Suppressor macrophage (primary cell): ENCODE results near the gene SMIM41.

ENCODE experiments used
- DNase-seq, 4 experiments: peaks; one replicate each; pipeline ENCODE4 v3.0.0-alpha.2; 2020 to 2022
- total RNA-seq, 17 experiments: gene quantifications; one replicate each; lab custom pipeline; 2026; ENCODE audit warnings: mixed read lengths in 6 of 17, inconsistent platforms in 3 of 17; lab: John Stamatoyannopoulos, UW

SMIM41 gene
- total RNA-seq = 0 to 0.33 (median 0) reads per million in 17 experiments

DNA sequence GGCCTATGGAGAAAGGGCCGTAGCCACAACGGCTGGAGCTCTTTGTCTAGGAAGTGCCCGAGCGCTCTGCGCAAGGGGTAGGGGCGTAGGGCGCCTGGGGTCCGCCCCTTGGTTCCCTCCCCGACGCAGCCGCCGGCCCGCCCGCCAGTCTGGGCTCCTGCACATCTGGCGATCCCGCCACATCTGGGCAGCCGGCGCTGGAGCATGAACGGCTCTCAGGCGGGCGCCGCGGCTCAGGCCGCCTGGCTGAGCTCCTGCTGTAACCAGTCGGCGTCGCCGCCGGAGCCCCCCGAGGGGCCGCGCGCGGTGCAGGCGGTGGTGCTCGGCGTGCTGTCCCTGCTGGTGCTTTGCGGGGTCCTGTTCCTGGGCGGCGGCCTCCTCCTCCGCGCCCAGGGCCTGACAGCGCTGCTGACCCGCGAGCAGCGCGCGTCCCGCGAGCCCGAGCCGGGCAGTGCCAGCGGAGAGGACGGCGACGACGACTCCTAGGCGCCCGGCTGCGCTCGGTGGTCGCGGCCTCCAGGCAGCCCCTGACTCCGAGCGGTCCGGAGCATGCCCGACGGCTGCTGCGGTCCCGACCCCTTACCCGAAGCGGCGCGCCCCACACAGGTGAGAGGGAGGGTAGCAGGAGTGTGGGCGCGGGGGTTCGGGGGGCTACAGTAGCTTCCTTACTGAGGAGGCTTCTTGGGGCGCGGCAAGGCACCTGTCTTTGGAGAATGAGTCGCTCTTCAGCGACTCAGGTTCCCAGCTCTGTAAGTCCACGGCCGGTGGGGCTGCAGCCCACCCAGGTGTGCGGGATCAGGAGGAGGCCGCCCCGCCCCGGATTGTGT is at the start of gene SMIM41:
TSS of gene SMIM41 (plus strand) at position 129 of the 827 bp plus-strand sequence. CDS start at position 205, 76 bp downstream.
- DNase-seq = no peak

- no peak for DNase-seq
Observed at GRCh38 chr12:52032446-52032803, 47.1 kb upstream of the SMIM41 start.

DNA sequence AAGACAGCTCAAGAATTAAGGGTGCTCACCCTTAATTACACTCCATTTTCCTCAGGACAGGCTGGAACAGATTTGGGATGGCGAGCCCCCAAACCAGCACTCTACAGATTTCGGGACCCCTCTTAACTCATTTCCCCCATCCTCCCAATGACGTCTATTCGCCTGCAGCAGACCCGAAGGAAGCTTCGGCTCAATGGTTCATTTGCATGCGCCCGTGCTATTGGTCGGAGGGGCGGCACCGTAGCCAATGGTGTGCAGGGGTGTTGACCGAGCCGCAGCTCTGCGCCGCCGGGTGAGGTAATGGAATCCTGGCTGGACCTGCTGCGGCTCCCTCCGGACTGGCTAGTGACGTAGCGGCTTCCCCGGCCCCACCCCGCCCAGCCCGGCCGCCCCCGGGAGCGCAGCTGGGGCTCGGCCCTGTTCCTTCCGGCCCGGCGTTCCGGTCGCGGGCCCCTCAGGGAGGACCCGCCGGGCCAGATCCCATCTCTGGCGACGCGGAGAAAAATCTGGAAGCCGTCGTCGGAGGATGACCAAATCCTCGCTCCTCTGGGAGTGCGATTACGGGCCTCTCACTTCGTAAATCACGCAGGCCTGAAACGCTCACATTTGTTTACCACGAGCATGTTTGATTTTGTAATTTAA is 46.6 kb upstream of the SMIM41 start:
- peak; percentile 95 to 97 (median 96) for DNase-seq

- DNase-seq = no peak
Observed at GRCh38 chr12:52033446-52034140, 45.9 kb upstream of the SMIM41 start.

DNA sequence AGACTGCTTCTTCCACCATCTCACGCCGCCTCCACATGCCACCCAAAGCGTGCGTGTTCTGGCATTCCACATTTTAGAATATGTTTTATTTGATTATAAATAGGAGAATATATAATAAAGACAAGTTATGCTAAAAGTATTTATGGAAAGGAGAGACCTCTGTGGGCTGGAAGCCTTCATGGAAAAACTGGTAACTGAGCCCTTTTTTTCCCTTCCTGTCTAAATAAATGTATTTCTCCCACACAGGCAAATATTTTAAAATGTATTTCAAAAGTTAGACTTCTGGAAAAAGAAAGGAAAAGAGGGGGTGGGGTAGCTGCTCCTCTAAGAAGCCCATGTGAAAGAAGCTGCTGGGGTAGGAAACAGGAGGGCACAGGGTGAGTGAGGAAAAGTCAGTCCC is 44.3 kb upstream of the SMIM41 start:
- no peak for DNase-seq

DNA sequence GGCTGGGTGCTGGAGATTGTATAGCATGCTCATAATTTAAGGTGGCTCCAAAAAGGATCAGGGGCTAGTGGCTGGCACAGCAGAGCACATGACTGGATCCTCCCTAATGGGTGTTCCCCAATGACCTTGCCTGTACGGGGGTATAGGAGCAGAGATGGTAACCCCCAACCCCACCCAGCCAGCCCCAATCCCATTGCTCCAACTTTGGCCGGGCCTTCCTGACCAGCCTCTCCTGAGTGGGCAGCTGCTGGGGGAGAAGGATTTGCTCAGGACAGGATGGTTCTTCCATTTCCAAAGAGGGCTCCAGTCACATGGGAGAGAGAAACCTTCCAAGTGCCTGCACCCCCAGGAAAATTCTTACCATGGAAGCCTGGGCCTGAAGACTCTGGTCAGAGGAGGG is 43.6 kb upstream of the SMIM41 start:
- DNase-seq = no peak

DNA sequence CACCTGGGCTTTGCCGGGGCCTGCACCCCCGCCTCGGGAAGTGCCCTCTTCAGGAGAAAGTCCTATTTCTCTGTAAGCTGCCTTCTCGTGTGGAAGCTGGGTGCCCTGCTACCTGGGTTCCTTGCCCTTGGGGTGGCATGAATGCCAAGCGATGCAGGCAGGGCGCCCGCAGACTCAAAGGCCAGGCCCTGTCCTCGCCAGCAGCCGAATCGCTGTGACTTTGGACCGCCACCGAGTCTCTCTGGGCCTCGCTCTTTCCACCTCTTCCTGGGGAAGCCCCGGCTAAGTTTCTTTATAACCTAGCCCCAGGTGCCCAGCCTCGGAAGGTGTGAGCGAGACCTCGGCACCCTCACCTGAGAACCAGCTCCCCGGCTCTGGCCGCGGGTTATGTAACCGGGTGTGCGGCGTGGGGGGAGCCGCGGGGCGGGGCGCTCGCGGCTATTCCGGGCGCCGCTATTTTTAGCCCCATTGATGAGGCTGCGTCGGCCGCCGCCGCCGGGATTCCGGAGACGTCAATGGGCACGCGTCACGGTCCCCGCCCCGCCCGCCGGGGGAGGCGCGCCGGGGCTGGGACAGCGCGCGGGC is 42.8 kb upstream of the SMIM41 start:
- DNase-seq = peak; percentile 78 to 91 (median 84)

DNA sequence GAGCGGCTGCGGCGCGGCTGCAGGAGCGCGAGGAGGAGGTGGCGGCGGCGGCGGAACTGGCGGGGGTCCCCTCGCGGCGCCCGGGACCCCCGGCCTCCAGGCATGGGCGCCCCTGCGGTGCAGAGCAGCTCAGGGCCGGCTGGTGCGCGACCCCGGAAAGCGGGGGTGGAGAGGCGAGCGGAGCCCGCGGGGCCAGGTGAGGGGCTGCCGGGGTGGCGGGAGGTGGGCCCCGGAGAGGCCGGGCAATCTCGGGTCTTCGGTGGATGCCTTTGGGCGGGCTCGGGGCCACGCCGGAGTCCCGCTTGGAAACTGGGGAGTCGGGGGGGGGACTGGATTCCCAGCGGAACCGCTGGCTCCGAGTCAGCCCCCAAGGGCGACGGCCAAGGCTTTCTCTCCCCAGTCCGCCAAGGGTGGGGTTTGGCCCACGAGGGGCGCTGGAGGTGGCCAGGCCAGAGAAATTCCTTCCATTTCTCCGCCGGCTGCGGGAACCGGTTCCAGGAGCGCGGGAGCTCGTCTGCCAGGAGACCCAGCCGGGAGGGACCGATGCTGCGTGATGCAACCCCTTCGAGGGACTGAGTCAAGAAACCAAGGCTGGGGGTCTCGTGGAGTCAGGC is 42.1 kb upstream of the SMIM41 start:
- DNase-seq = peak in 1 of 4 experiments; percentile 40

- DNase-seq = peak in 3 of 4 experiments; percentile 36 to 58 (median 55)
Observed at GRCh38 chr12:52038447-52038846, 41.1 kb upstream of the SMIM41 start.

GRCh38 chr12:52041035-52041434 is 38.5 kb upstream of the SMIM41 start:
- no peak for DNase-seq

DNA sequence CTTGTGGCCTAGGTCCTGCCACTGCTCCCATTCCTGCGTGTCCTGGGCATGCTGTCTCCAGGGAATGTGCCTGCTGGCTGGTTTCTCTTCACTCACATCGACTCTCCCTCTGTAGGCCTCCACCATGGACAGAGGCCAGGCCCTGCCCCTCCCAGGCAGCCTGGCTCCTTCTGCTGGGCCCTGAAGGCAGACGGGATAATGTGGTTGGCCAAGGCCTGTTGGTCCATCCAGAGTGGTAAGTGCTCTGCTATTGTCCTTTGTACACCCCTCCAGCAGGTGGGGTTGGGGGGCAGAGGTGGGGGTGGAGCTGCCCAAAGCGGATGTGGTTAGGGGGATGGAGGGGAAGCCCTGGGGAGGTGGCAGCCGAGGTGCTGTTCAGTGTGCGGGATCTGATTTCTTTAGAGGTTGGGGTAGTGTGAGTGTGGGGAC is 37.8 kb upstream of the SMIM41 start:
- peak in 1 of 4 experiments; percentile 27 for DNase-seq

DNA sequence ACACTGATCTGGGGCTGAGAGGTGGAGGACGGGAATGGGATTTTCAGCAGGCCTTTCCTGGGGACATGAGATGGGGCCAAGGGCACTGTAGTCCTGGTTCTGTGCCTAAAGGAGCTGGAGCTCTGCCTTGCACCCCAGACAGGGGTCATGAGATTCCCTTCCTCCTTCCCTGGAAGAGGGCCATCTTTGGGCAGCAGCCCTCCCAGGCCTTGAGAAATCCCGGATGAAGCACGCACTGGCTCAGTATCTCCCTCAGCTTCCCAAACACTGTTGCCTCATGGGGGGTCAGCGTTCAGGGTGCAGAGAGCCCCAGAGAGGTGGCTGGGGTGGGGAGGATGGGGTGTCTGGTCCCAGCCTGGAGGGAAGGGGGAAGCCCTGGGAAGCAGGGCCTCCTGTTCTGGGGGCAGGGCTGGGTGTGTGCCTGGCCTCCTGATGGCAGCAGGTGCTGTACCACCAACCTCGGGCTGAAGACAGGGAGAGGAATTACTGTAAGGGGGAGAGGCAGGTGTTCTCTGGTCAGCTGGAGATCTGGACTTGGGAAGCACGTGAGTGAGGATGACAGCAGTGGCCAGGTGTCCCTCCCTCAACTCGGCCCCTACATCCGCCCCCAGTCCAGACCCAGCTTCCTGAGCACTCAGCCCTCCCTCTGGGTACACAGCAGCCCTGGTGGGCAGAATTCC is 36.7 kb upstream of the SMIM41 start:
- no peak for DNase-seq

DNA sequence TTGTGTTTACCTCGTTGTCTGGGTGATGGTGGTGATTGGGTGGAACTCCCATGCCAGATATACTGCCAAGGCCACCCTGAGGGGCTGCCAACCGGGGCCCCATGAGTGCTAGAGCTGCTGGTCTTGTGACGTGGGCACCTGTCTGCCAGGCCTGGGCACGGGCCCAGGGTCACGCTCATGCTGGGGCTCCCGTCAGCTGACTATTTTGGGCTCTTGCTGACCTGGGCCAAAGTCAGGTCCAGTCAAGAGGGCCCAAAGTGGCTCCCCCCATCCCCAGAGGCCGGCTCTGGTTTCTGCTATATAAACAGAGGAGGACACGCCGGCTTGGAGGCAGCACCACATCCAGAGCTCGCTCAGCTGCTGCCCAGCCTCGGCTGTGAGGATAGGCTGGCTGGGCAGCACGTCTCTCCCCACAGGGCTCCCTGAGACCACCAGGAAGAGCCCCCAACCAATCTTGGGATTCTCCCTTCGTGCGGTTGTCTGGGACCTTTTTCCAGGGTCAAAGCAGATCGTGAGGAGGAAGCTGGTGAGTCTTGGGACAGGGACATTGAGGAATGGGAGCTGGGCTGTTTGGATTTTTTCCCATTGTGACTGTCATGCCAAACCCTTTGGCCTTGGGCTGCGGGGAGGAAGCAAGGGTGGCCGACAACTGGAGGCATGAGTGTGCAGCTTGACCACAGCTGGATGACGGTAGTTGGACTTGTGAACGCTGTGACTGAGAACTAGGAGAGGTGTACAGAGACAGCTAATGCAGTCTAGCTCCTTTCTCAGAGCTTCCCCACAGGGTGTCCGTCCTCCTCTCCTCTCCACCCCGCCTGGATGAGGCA is 35.9 kb upstream of the SMIM41 start:
- DNase-seq = no peak

DNA sequence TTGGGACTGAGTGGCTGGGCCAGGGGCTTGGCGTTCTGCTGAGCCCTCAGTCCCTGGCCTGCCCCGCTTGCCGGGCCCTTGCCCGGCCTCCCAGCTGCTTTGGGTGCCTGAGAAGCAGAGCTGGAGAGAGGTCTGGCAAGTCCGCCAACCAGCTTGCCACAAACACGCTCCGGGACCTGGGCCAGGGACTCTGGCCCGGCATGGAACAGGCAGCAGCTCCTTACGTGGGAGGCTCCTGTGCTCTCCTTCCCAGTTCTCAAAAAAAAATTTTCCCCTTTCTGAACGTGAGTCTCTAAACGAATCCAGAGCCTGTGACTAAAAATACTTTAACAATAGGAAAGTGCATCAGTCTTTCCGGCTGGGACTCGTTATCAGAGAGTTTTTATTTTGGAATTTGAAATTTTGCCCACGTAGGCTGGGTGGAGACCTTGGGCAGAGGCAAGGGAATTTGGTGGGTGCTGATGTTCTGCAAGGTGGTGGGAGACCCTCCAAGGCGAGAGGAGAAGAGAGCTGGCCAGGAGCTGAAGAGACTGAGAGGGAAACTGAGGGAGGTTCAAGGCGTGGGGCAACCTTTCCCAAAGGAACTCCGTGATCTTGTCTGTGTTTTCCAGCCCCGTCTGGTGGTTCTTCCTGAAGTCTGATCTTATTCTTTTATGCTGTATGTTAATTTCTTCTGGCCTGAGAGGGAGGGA is 35.1 kb upstream of the SMIM41 start:
- no peak for DNase-seq

DNA sequence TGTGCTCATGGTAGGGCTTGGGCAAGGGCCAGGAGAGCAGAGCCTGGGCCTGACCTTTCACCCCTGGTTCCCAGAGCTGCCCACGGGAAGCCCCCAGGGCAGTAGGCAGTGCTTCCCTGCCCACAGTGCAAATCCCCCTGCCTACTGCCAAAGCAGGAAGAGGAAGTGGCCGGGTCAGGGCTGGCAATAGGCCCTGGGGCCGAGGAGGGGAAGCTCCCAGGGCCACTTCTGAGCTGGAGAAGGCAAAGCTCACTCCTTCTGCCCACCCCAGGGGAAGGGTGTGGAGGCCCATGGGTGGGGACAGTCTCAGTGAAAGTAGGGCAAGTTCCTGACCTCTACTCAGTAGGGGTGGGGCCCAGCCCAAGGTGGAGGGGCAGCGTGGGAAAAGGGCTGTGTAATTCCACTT is 33.7 kb upstream of the SMIM41 start:
- DNase-seq = peak; percentile 80 to 91 (median 90)

- DNase-seq = no peak
Observed at GRCh38 chr12:52046859-52047258, 32.6 kb upstream of the SMIM41 start.

- DNase-seq = no peak
Observed at GRCh38 chr12:52049286-52049685, 30.2 kb upstream of the SMIM41 start.

GRCh38 chr12:52049688-52050087 is 29.8 kb upstream of the SMIM41 start:
- no peak for DNase-seq

DNA sequence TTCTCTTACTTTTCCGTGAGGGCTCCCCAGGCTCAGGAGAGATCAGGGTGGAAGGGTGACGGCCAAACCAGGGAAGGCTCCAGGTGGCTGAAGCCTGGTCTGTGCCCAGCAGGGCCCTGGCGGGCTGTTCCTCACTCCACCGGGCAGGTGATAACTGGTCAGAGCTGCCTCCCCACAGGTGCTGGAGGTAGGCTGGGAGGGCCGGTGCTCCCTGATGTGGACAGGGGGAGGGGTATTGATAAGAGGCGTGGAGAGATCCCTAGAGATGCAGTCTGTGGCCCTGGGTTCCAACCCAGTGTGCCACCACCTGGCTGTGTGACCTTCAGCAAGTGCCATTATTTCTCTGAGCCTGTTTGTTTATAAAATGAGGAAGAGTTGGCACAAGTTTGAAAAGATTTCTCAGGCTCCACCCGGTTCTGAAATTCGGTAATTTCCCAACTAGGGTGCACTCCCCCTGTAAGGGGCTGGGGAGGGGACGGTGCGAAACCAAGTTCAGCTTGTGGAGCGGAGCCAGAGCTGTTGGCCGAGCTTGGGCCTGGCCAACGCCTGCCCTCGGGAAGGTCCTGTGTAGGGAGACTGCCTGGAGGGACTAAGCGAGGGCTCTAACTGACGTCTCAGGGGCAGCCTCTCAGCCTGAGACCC is 29.3 kb upstream of the SMIM41 start:
- DNase-seq = peak; percentile 48 to 71 (median 62)
